Common myeloid progenitor, CD34-positive (primary cell): ENCODE measurements around the gene SBF2.
"Not testable (repeated sequence)": the region's sequence is repeated elsewhere in the genome, so short reads cannot be mapped to it uniquely, and the experiment has no call there.

Source experiments
- CTCF ChIA-PET: fragments of 350-600 bp; sonication (Branson Sonifier 250); formaldehyde crosslinking; loops from one replicate; lab custom pipeline; 2021; ENCODE audit warnings: antibody characterized with exemption; lab: Charles Lee
- POLR2A ChIA-PET: fragments of 350-600 bp; sonication (Branson Sonifier 250); formaldehyde crosslinking; loops from one replicate; lab custom pipeline; 2021; ENCODE audit warnings: antibody characterized with exemption; lab: Charles Lee
- DNase-seq, 3 donors: peaks; one replicate each; pipeline versions ENCODE4 v3.0.0 to v3.0.0-alpha.2; 2013
- H3K27ac ChIP-seq, 2 experiments: 1 replicate in 1 of 2; 2 replicates in 1 of 2; pipeline ENCODE4 v1.7.0; 2013; ENCODE audit warnings: inconsistent platforms in 2 of 2, low read length in 2 of 2, mild to moderate bottlenecking in 2 of 2, low read depth in 1 of 2, moderate library complexity in 1 of 2; ENCODE audit not compliant: severe bottlenecking in 2 of 2, insufficient read depth in 1 of 2, poor library complexity in 1 of 2
- H3K27me3 ChIP-seq, 5 experiments: replicated peaks in 2 of 5; 1 replicate in 3 of 5; 2 replicates in 2 of 5; pipeline versions ENCODE4 v1.6.1 to v1.7.0; 2013; ENCODE audit warnings: low read length in 4 of 5, mild to moderate bottlenecking in 2 of 5, moderate library complexity in 2 of 5, inconsistent platforms in 1 of 5; ENCODE audit not compliant: insufficient read depth in 5 of 5, control insufficient read depth in 4 of 5
- H3K36me3 ChIP-seq, 4 experiments: 1 replicate in 2 of 4; 2 replicates in 2 of 4; pipeline versions ENCODE4 v1.6.1 to v1.7.0; 2013; ENCODE audit warnings: low read length in 3 of 4, control low read depth in 1 of 4, mild to moderate bottlenecking in 1 of 4; ENCODE audit not compliant: control insufficient read depth in 4 of 4, insufficient read depth in 4 of 4
- H3K4me1 ChIP-seq, 4 experiments: 1 replicate in 3 of 4; 2 replicates in 1 of 4; pipeline versions ENCODE4 v1.6.1 to v1.7.1; 2013; ENCODE audit warnings: low read length in 3 of 4, mild to moderate bottlenecking in 3 of 4, control low read depth in 1 of 4, inconsistent platforms in 1 of 4, moderate library complexity in 1 of 4; ENCODE audit not compliant: control insufficient read depth in 4 of 4, insufficient read depth in 4 of 4; ENCODE audit errors: control extremely low read depth in 1 of 4
- H3K4me3 ChIP-seq, 7 experiments: 1 replicate in 4 of 7; 2 replicates in 3 of 7; pipeline versions ENCODE4 v1.5.1 to v1.7.0; 2013; ENCODE audit warnings: mild to moderate bottlenecking in 7 of 7, low read length in 6 of 7, moderate library complexity in 6 of 7, inconsistent platforms in 2 of 7, low read depth in 2 of 7, control low read depth in 1 of 7; ENCODE audit not compliant: insufficient read depth in 4 of 7, control insufficient read depth in 1 of 7; ENCODE audit errors: extremely low read depth in 1 of 7
- H3K9me3 ChIP-seq, 5 experiments: 1 replicate in 4 of 5; 2 replicates in 1 of 5; pipeline versions ENCODE4 v1.6.1 to v1.7.1; 2013; ENCODE audit warnings: low read length in 4 of 5, mild to moderate bottlenecking in 2 of 5, inconsistent platforms in 1 of 5, low read depth in 1 of 5, moderate library complexity in 1 of 5; ENCODE audit not compliant: control insufficient read depth in 4 of 5, insufficient read depth in 2 of 5; ENCODE audit errors: control extremely low read depth in 1 of 5
- WGBS: methylation state at CpG from one replicate; pipeline ENCODE4 v1.1.5; 2013; ENCODE audit not compliant: insufficient coverage; 5-methylcytosine and 5-hydroxymethylcytosine counted together

Gene SBF2

GRCh38 chr11:10264716-10265115 lies 29.3 kb downstream of the SBF2 start:
- H3K27ac ChIP-seq, H3K27me3 ChIP-seq, H3K9me3 ChIP-seq, H3K4me1 ChIP-seq, H3K4me3 ChIP-seq, DNase-seq, H3K36me3 ChIP-seq, POLR2A ChIA-PET: not testable (repeated sequence)
- 100% methylated on average over 2 of the region's 3 CpGs for WGBS
- CTCF ChIA-PET = interaction anchor here (0.8 to 0.9 kb wide), 2 partner anchors 30 to 102 kb away, joined by 3 read pairs; no protein-coding TSS in a partner anchor

DNA sequence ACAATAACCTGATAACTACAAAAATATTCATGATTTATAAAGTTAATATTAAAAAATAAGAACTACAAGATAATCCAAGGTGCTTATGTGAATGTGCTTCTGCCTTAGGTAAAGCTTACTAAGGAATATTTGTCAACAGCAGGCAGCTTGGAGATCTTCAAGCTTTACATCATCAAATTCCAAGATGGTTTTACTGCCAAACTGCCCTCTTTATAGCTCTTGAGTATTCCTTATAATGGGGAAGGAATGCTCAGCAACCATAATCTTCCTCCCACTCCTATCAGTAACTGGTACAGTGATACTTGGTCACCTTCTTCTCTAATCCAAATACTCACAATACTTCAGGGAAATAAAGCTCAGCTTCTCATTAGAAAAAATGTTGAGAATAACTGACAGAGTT lies 30.1 kb downstream of the SBF2 start:
- H3K27me3 ChIP-seq = no peaks in the 10 kb centered on the region
- H3K27ac ChIP-seq = no peak overlapping the region
- H3K36me3 ChIP-seq = no peaks in the 10 kb centered on the region
- CTCF ChIA-PET = interaction anchor here (0.8 to 1.1 kb wide), 2 partner anchors 25 to 103 kb away, joined by 3 read pairs; no protein-coding TSS in a partner anchor
- no peak for DNase-seq
- no peak overlapping the region for H3K4me3 ChIP-seq
- H3K4me1 ChIP-seq = no peaks in the 10 kb centered on the region
- POLR2A ChIA-PET = no interaction called here
- no peaks in the 10 kb centered on the region for H3K9me3 ChIP-seq

DNA sequence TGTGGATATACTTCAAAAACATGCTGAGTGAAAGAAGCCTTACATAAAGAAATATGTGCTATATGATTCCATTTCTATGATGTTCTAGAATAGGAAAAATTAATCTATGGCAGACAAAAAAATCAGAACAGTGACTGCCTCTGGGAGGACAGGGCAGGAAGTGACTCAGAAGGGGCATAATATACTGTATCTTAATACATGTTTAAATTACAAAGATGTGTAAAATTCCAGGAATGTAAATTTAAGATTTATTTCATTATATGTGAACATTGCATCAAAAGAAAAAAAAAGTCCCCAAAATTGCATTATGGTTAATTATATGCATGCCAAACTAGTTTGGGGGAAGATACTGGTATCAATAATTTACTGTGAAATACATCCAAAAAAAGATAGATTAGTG lies 32.2 kb downstream of the SBF2 start:
- ChIA-PET POLR2A (no interaction called here), CTCF (no interaction called here)
- no peak for DNase-seq
- H3K4me3 ChIP-seq = no peak overlapping the region
- H3K27ac ChIP-seq = no peak overlapping the region
- H3K36me3 ChIP-seq = no peaks in the 10 kb centered on the region
- no peaks in the 10 kb centered on the region for H3K4me1 ChIP-seq
- no peaks in the 10 kb centered on the region for H3K27me3 ChIP-seq
- no peaks in the 10 kb centered on the region for H3K9me3 ChIP-seq

DNA sequence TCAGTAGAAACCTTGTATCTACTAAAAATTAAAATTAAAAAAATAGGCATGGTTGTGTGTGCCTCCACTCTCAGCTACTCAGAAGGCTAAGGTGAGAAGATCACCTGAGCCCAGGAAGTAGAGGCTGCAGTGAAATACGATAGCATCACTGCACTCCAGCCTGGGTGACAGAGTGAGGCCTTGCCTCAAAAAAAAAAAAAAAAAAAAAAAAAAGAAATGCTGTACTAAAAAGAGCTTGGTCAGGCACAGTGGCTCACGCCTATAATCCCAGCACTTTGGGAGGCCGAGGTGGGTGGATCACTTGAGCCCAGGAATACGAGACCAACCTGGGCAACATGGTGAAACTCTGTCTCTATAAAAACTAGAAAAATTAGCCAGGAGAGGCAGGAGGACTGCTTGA lies 36.5 kb downstream of the SBF2 start:
- H3K27me3 ChIP-seq = no peaks in the 10 kb centered on the region
- DNase-seq = no peak
- ChIA-PET CTCF (interaction anchor here (0.6 to 2.0 kb wide), 2 partner anchors 46 to 266 kb away, joined by 4 to 5 read pairs; no protein-coding TSS in a partner anchor), POLR2A (interaction anchor here (0.6 kb wide), 2 partner anchors 307 to 1007 kb away, joined by 3 to 6 read pairs; no protein-coding TSS in a partner anchor)
- H3K4me1 ChIP-seq = peaks cover 0 to 8% (median 4%) of the 10 kb centered on the region in 4 experiments
- H3K4me3 ChIP-seq = no peak overlapping the region
- 98% methylated on average over 4 of the region's 4 CpGs for WGBS
- H3K27ac ChIP-seq = no peak overlapping the region
- no peaks in the 10 kb centered on the region for H3K36me3 ChIP-seq
- no peaks in the 10 kb centered on the region for H3K9me3 ChIP-seq

DNA sequence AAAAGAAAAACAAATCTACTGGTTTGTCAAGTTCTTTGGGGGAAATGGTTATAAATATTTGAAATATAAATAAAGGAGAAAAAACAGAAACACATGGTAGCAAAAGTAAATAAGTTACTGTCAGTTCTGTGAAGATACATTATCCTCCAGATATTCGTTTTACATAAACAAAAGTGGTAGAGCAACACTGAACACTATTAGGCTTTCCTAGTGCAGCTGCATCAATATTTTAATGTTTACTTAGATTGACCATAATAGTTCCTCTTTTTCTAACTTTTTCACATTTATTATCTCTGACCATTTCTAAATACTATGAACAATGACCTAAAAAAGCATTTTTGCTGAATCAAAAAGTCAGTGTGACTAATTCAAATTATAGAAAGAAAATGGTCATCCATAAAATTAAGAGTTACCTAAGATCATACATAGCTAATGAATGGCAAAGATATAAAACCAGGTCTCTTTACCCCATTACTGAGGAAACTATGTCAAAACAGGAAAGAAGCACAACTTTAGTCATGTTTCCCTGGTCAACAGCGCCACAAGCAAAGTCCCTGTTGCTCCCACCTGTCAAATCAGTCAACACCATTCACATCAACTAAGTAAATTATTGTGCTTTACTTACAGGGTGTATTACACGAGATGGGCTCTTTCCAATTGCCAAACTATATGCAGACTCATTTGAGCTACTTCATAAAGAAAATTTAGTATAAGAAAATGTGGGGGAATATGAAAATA lies 38.5 kb downstream of the SBF2 start:
- H3K27me3 ChIP-seq = no peaks in the 10 kb centered on the region
- ChIA-PET CTCF (interaction anchor here (0.9 to 1.5 kb wide), 4 partner anchors 48 to 117 kb away, joined by 3 to 6 read pairs (median 4); no protein-coding TSS in a partner anchor), POLR2A (no interaction called here)
- no CpG with 5 or more reads among the region's 3 CpGs for WGBS
- DNase-seq = peak in 2 of 3 donors; percentile 37 to 46
- no peaks in the 10 kb centered on the region for H3K9me3 ChIP-seq
- no peak overlapping the region for H3K4me3 ChIP-seq
- H3K4me1 ChIP-seq = peaks cover 0 to 8% (median 4%) of the 10 kb centered on the region in 4 experiments
- H3K27ac ChIP-seq = no peak overlapping the region
- no peaks in the 10 kb centered on the region for H3K36me3 ChIP-seq

GRCh38 chr11:10249448-10250131 lies 44.4 kb downstream of the SBF2 start:
- H3K27me3 ChIP-seq, H3K9me3 ChIP-seq, H3K4me3 ChIP-seq, POLR2A ChIA-PET, CTCF ChIA-PET, H3K27ac ChIP-seq, H3K4me1 ChIP-seq, H3K36me3 ChIP-seq, DNase-seq: not testable (repeated sequence)
- WGBS = no CpG with 5 or more reads among the region's 2 CpGs

DNA sequence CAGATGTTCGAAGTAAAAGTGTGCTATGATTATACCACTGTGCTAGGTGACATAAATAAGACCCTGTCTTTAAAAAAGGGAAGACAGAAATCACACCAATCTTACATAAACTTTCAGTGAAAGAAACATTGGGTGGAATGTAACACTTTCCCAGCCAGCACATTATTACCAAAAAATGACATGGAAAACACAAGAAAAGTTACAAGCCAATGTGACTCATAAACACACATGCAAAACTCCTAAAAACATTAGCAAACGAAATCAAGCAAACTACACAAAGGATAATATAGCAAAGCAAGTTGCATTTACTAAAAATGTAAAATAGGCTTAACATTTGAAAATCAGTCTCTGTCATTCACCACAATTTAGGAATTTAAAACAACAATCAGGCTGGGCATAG lies 47.0 kb downstream of the SBF2 start:
- Histone ChIP-seq H3K27ac (no peak overlapping the region), H3K4me3 (no peak overlapping the region), H3K9me3 (no peaks in the 10 kb centered on the region), H3K4me1 (no peaks in the 10 kb centered on the region), H3K27me3 (no peaks in the 10 kb centered on the region), H3K36me3 (peaks cover 0 to 3% (median 1%) of the 10 kb centered on the region in 4 experiments)
- DNase-seq = no peak
- no CpG with 5 or more reads among the region's 2 CpGs for WGBS
- CTCF ChIA-PET = no interaction called here
- POLR2A ChIA-PET = no interaction called here
